ENCODE data around the gene RXFP2. TPM values are rescaled to one million over a fixed set of nuclear protein-coding genes. Genes with fewer than 3 reads are reported as not detected.

RXFP2 gene
- total and polyA plus RNA-seq, 9 of the 15 experiments (the other 6 are each of a cell fraction or from before 2014, with no cell fraction given): not detected

GRCh38 chr13:31815361-31816144 lies 76.2 kb downstream of the RXFP2 start:
- no peaks in the 10 kb centered on the region for H3K79me2 ChIP-seq (ENCODE audit: control insufficient read depth, insufficient read depth, low read length)
- DNase-seq (ENCODE audit: extremely low read depth in 1 of 4, low spot score in 3 of 4) (no peak), ATAC-seq (no peak), FAIRE-seq (no peak)
- no peak for TF ChIP-seq PHB (CRISPR knock-in tag; IDR thresholded peaks at IDR 0.05)
- no peak for TF ChIP-seq SREBF2 (CRISPR knock-in tag; IDR thresholded peaks at IDR 0.05)
- TF ChIP-seq FOSL1 (tag; conservative IDR thresholded peaks at IDR 0.05): no peak
- TF ChIP-seq, protein P1, sequence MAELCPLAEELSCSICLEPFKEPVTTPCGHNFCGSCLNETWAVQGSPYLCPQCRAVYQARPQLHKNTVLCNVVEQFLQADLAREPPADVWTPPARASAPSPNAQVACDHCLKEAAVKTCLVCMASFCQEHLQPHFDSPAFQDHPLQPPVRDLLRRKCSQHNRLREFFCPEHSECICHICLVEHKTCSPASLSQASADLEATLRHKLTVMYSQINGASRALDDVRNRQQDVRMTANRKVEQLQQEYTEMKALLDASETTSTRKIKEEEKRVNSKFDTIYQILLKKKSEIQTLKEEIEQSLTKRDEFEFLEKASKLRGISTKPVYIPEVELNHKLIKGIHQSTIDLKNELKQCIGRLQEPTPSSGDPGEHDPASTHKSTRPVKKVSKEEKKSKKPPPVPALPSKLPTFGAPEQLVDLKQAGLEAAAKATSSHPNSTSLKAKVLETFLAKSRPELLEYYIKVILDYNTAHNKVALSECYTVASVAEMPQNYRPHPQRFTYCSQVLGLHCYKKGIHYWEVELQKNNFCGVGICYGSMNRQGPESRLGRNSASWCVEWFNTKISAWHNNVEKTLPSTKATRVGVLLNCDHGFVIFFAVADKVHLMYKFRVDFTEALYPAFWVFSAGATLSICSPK (IDR thresholded peaks at IDR 0.05; ENCODE audit: borderline replicate concordance): no peak
- TF ChIP-seq NR3C1 (CRISPR knock-in tag; IDR thresholded peaks at IDR 0.05): no peak
- TF ChIP-seq, protein P2, sequence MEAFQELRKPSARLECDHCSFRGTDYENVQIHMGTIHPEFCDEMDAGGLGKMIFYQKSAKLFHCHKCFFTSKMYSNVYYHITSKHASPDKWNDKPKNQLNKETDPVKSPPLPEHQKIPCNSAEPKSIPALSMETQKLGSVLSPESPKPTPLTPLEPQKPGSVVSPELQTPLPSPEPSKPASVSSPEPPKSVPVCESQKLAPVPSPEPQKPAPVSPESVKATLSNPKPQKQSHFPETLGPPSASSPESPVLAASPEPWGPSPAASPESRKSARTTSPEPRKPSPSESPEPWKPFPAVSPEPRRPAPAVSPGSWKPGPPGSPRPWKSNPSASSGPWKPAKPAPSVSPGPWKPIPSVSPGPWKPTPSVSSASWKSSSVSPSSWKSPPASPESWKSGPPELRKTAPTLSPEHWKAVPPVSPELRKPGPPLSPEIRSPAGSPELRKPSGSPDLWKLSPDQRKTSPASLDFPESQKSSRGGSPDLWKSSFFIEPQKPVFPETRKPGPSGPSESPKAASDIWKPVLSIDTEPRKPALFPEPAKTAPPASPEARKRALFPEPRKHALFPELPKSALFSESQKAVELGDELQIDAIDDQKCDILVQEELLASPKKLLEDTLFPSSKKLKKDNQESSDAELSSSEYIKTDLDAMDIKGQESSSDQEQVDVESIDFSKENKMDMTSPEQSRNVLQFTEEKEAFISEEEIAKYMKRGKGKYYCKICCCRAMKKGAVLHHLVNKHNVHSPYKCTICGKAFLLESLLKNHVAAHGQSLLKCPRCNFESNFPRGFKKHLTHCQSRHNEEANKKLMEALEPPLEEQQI (IDR thresholded peaks at IDR 0.05): no peak
- no peak for TF ChIP-seq NR2F6 (CRISPR knock-in tag; IDR thresholded peaks at IDR 0.05)
- TF ChIP-seq SMAD3 (CRISPR knock-in tag; conservative IDR thresholded peaks at IDR 0.05): no peak
- TF ChIP-seq, protein P3, sequence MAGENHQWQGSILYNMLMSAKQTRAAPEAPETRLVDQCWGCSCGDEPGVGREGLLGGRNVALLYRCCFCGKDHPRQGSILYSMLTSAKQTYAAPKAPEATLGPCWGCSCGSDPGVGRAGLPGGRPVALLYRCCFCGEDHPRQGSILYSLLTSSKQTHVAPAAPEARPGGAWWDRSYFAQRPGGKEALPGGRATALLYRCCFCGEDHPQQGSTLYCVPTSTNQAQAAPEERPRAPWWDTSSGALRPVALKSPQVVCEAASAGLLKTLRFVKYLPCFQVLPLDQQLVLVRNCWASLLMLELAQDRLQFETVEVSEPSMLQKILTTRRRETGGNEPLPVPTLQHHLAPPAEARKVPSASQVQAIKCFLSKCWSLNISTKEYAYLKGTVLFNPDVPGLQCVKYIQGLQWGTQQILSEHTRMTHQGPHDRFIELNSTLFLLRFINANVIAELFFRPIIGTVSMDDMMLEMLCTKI (IDR thresholded peaks at IDR 0.05; ENCODE audit: partially characterized antibody): no peak
- no TSS peak for BruUV-seq (replicated peaks)
- POLR2A ChIA-PET: no interaction called here
- WGBS (ENCODE audit: insufficient coverage, low coverage, missing lambda C conversion rate): 0% methylated on average over 1 of the region's 1 CpG
- H3K27ac ChIP-seq (ENCODE audit: extremely low read depth, low read depth, low read length): no peak overlapping the region
- no peaks in the 10 kb centered on the region for H3K9me3 ChIP-seq (replicated peaks; ENCODE audit: control insufficient read depth, insufficient read depth, low read depth, low read length)
- H3K27me3 ChIP-seq (ENCODE audit: control insufficient read depth in 2 of 2, insufficient read depth in 2 of 2, low read length in 2 of 2): no peaks in the 10 kb centered on the region
- H3K4me2 ChIP-seq (ENCODE audit: insufficient read depth, low read length): no peak overlapping the region
- no peak overlapping the region for H2AFZ ChIP-seq (ENCODE audit: low read depth, low read length)
- CTCF ChIA-PET (ENCODE audit: low intra/inter-chr PET ratio): no interaction called here
- H3K9me1 ChIP-seq (ENCODE audit: control insufficient read depth, insufficient read depth, low read length): no peaks in the 10 kb centered on the region
- H4K20me1 ChIP-seq (replicated peaks; ENCODE audit: control insufficient read depth, insufficient read depth, low read length): no peaks in the 10 kb centered on the region
- H3K36me3 ChIP-seq (ENCODE audit: control insufficient read depth, insufficient read depth, low read length): no peaks in the 10 kb centered on the region
- H3K4me1 ChIP-seq (replicated peaks in 1 of 2; ENCODE audit: control insufficient read depth in 2 of 2, insufficient read depth in 2 of 2, low read length in 2 of 2): no peaks in the 10 kb centered on the region
- in situ Hi-C loops (cut with MboI): no loop called here
- intact Hi-C loops (cut with micrococcal nuclease): no loop called here
- H3K9ac ChIP-seq (ENCODE audit: insufficient read depth in 1 of 2, low read depth in 2 of 2, low read length in 2 of 2): no peak overlapping the region
- H3K4me3 ChIP-seq: no peak overlapping the region

All from K562 (cell line).